GM12878 (cell line): Measurements from ENCODE around the gene XPOT. TPM values are rescaled to one million over a fixed set of nuclear protein-coding genes. Genes with fewer than 3 reads are reported as not detected.

ENCODE experiments used
- ATAC-seq: fragments of 200-7000 bp; cut with Tn5 transposase; 3 replicates; pipeline ENCODE4 v1.9.1; 2020; ENCODE audit warnings: mild to moderate bottlenecking, moderate library complexity
- BruUV-seq: library from RNA; stranded (reverse); fragments of 400-500 nt; replicated peaks from 2 replicates; lab custom pipeline; 2021; lab: Mats Ljungman, UMichigan
- CTCF ChIA-PET: fragments of 300-600 bp; sonication (Branson Sonifier 250); formaldehyde crosslinking; extraction: SDS; loops from one replicate; lab custom pipeline; 2021; ENCODE audit warnings: inconsistent platforms; lab: Yijun Ruan, JAX
- POLR2A ChIA-PET: fragments of 350-600 bp; formaldehyde crosslinking; extraction: SDS; loops from one replicate; lab custom pipeline; 2021; ENCODE audit warnings: inconsistent platforms; lab: Charles Lee
- RAD21 ChIA-PET: fragments of 300-600 bp; sonication (Branson Sonifier 250); formaldehyde crosslinking; loops from one replicate; lab custom pipeline; 2023; ENCODE audit warnings: antibody characterized with exemption; ENCODE audit not compliant: unreplicated experiment; lab: Charles Lee
- SMC1A ChIA-PET: fragments of 300-600 bp; sonication (Branson Sonifier 250); formaldehyde crosslinking; loops from one replicate; lab custom pipeline; 2023; ENCODE audit not compliant: unreplicated experiment, uncharacterized antibody; lab: Charles Lee
- DNase-seq: peaks from one replicate; pipeline ENCODE4 v3.0.0-alpha.2; 2011; ENCODE audit warnings: low read depth, low spot score
- FAIRE-seq: peaks from 3 replicates; lab custom pipeline; 2011; peaks lifted over from hg19 to GRCh38; lab: Jason Lieb, UNC
- H2AFZ ChIP-seq: 2 replicates; pipeline ENCODE4 v1.6.0; 2011; ENCODE audit warnings: low read depth, low read length, control low read depth; ENCODE audit not compliant: control insufficient read depth
- H3K27ac ChIP-seq: 2 replicates; pipeline ENCODE4 v1.5.1; 2011; ENCODE audit warnings: control low read depth; ENCODE audit not compliant: control insufficient read depth, insufficient read depth
- H3K27me3 ChIP-seq, 2 experiments: replicated peaks in 1 of 2; 2 replicates each; pipeline versions ENCODE4 v1.6.0 to v1.6.1; 2011; ENCODE audit warnings: low read length in 1 of 2; ENCODE audit not compliant: control insufficient read depth in 2 of 2, insufficient read depth in 2 of 2
- H3K36me3 ChIP-seq, 2 experiments: 2 replicates each; pipeline ENCODE4 v1.5.1; 2011; ENCODE audit warnings: low read length in 1 of 2; ENCODE audit not compliant: control insufficient read depth in 2 of 2, insufficient read depth in 2 of 2
- H3K4me1 ChIP-seq: 2 replicates; pipeline ENCODE4 v1.6.1; 2011; ENCODE audit warnings: mild to moderate bottlenecking, low read length, moderate library complexity, mixed read lengths; ENCODE audit not compliant: control insufficient read depth, insufficient read depth
- H3K4me2 ChIP-seq: 2 replicates; pipeline ENCODE4 v1.6.0; 2011; ENCODE audit warnings: control low read depth; ENCODE audit not compliant: control insufficient read depth, insufficient read depth
- H3K4me3 ChIP-seq: fragments of 200-600 bp; sonication (generic); 2 replicates; pipeline ENCODE4 v1.5.1; 2016
- H3K79me2 ChIP-seq: 2 replicates; pipeline ENCODE4 v1.6.0; 2011; ENCODE audit warnings: low read length; ENCODE audit not compliant: control insufficient read depth, insufficient read depth
- H3K9ac ChIP-seq: 2 replicates; pipeline ENCODE4 v1.8.0; 2011; ENCODE audit warnings: low read length, control low read depth, mixed read lengths; ENCODE audit not compliant: control insufficient read depth, insufficient read depth
- H3K9me3 ChIP-seq: replicated peaks from 3 replicates; pipeline ENCODE4 v1.5.1; 2011; ENCODE audit warnings: mild to moderate bottlenecking, low read length; ENCODE audit not compliant: control insufficient read depth, insufficient read depth
- H4K20me1 ChIP-seq: 2 replicates; pipeline ENCODE4 v1.6.0; 2011; ENCODE audit not compliant: control insufficient read depth, insufficient read depth
- CREB1 ChIP-seq: IDR thresholded peaks from 2 replicates; pipeline ENCODE4 v1.6.1; 2012; ENCODE audit warnings: low read depth, mild to moderate bottlenecking, inconsistent platforms
- MXI1 ChIP-seq: fragments of 150-350 bp; IDR thresholded peaks from 2 replicates; pipeline ENCODE4 v1.6.1; 2011; ENCODE audit warnings: low read depth, mild to moderate bottlenecking, inconsistent platforms, low read length, improper control_type of control experiment
- NFIC ChIP-seq: IDR thresholded peaks from 2 replicates; pipeline ENCODE4 v1.6.1; 2012; ENCODE audit warnings: low read depth, mild to moderate bottlenecking, inconsistent platforms, low read length, moderate library complexity
- YY1 ChIP-seq: IDR thresholded peaks from 2 replicates; pipeline ENCODE4 v1.6.1; 2011; ENCODE audit warnings: low read depth, mild to moderate bottlenecking, low read length
- WGBS: methylation state at CpG from one replicate; pipeline ENCODE4 v1.1.6; 2016; ENCODE audit warnings: low lambda C conversion rate; ENCODE audit not compliant: insufficient replicate concordance, insufficient coverage; ENCODE audit errors: missing lambda C conversion rate; 5-methylcytosine and 5-hydroxymethylcytosine counted together
- in situ Hi-C: fragments of 300-500 bp; cut with MboI; formaldehyde crosslinking; loops from 9 replicates; pipeline ENCODE4 v1.14.3; 2018; ENCODE audit warnings: mixed read lengths
- intact Hi-C: fragments of 100-400 bp; cut with micrococcal nuclease; formaldehyde crosslinking; loops from one replicate; pipeline ENCODE4 v1.14.2; 2022; ENCODE audit not compliant: unreplicated experiment
- polyA plus RNA-seq, 11 experiments: library from polyadenylated mRNA; depleted of rRNA in 4 of 11; unstranded in 6 of 11; stranded (reverse) in 5 of 11; fragments of >200 nt; fragmentation: Nextera tagmentation in 4 of 11; fragmentation: Illumina TruSeq in 1 of 11; extraction: Ambion mirVana in 4 of 11; extraction: Trizol in 1 of 11; gene quantifications; 1 replicate in 1 of 11; 2 replicates in 10 of 11; pipeline versions ENCODE4 v1.2.1 to v1.2.3, GENCODE V29; 2011 to 2016; ENCODE audit warnings: inconsistent platforms in 2 of 11, missing spikeins in 2 of 11, low read depth in 1 of 11
- total RNA-seq, 4 experiments: library from RNA; depleted of rRNA in 3 of 4; stranded (reverse); fragments of >200 nt in 3 of 4; fragmentation: Illumina TruSeq in 1 of 4; extraction: Trizol in 1 of 4; gene quantifications; 2 replicates each; pipeline versions ENCODE4 v1.2.1 to v1.2.3, GENCODE V29; 2013 to 2021

The XPOT gene
- total and polyA plus RNA-seq, 10 of the 15 experiments (the other 5 are each of a cell fraction or from before 2014, with no cell fraction given) = 11.9 to 66.3 (median 54.7) TPM

DNA sequence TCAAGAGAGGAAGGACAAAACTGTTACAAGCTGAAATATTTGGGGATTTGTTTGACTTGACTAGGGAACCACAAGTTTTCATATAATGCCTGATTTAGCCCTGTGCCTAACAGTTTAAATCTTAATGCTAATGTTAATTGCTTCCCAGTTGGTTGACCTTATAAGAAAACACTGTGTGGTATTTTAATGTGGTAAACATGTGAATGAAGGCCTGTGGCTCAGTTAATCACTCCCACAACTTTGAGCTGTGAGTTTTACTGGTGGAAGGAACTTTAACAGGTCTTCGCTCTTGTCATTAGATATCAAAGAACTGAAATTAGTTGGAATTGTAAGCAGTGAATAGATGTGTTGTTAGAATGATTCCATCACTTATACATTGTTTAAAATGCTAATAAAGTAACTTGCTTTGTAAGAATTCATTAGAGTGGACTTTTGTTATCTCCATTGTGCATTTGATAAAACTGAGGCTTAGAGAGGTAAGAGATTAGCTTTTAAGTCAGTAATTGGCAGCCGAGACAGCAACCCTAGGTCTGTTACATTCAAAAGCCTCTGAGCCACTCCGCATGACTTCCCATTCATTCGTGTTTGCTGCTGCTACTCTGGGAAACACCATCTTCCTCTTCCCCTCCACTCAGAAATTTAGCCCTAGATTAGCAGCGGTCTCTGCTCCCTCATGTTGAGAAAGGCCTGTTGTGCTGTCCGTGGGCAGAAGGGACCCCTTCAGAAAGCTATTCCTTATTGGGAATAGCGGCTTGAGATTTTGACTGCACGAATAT lies 46.7 kb downstream of the XPOT start:
- H4K20me1 ChIP-seq = no peaks in the 10 kb centered on the region
- peaks cover 2 to 14% of the 10 kb centered on the region in 2 experiments; a peak in 3 of 4 replicates for H3K36me3 ChIP-seq
- in situ Hi-C loops = no loop called here
- POLR2A ChIA-PET = interaction anchor here (0.6 to 1.0 kb wide), 5 partner anchors 10 to 636 kb away, joined by 3 to 5 read pairs (median 3); no protein-coding TSS in a partner anchor
- WGBS = 13% methylated on average over 8 of the region's 8 CpGs
- peak overlapping the region; percentile 97 for H3K4me3 ChIP-seq
- ATAC-seq (peak; percentile 38), DNase-seq (no peak), FAIRE-seq (peak; percentile 79)
- 0 out of 2 replicates have a peak, but pooled peaks have one; percentile 7 for TF ChIP-seq MXI1
- TF ChIP-seq NFIC = 0 out of 2 replicates have a peak, but pooled peaks have one; percentile 9
- TF ChIP-seq CREB1 = no peak
- no peak for TF ChIP-seq YY1
- CTCF ChIA-PET = interaction anchor here (1.4 kb wide), 1 partner anchor 47 kb away, joined by 3 read pairs; no protein-coding TSS in a partner anchor
- intact Hi-C loops = loop anchor here (5.0 kb wide), 2 partner anchors 161 to 229 kb away; partner anchors contain the start of genes KICS2 and RASSF3
- H3K9me3 ChIP-seq = no peaks in the 10 kb centered on the region
- no peaks in the 10 kb centered on the region; the same call in 1 of the 2 replicates for H3K4me1 ChIP-seq
- SMC1A ChIA-PET = interaction anchor here (0.8 to 2.2 kb wide), 8 partner anchors 9 to 46 kb away, joined by 3 to 9 read pairs (median 4); partner anchors contain the start of gene XPOT
- H3K27me3 ChIP-seq = no peaks in the 10 kb centered on the region
- H3K9ac ChIP-seq = peak overlapping the region; percentile 93
- RAD21 ChIA-PET = interaction anchor here (1.6 kb wide), 1 partner anchor 47 kb away, joined by 4 read pairs; the partner anchor contains the start of gene XPOT
- H3K4me2 ChIP-seq = peak overlapping the region; percentile 85
- peak overlapping the region; percentile 88 for H3K27ac ChIP-seq
- peaks cover 46% of the 10 kb centered on the region for H3K79me2 ChIP-seq
- peak overlapping the region; percentile 98 for H2AFZ ChIP-seq
- BruUV-seq = no TSS peak
